Left colon (tissue), 2 donors: Measurements from ENCODE around the gene DNAH14. TPM values are rescaled to one million over a fixed set of nuclear protein-coding genes. Genes with fewer than 3 reads are reported as not detected.
"Not testable (repeated sequence)": the region's sequence is repeated elsewhere in the genome, so short reads cannot be mapped to it uniquely, and the experiment has no call there.

Experiments used
- ATAC-seq: fragments of 200-7000 bp; cut with Tn5 transposase; one replicate; pipeline ENCODE4 v1.9.1; 2020; ENCODE audit warnings: mild to moderate bottlenecking, moderate library complexity
- DNase-seq, 2 donors: peaks; one replicate each; pipeline ENCODE4 v3.0.0-alpha.2; 2020
- intact Hi-C, 2 donors: fragments of 100-400 bp; cut with DNase I in 1 of 2; cut with micrococcal nuclease in 1 of 2; formaldehyde crosslinking; loops; one replicate each; pipeline versions ENCODE4 v1.11.2 to v1.14.0; 2022; cut with DNase I, micrococcal nuclease
- long read RNA-seq: library from polyadenylated mRNA; unstranded; transcript quantifications from one replicate; pipeline ENCODE4 v2.0.0, GENCODE V29; 2021
- total RNA-seq, 2 donors: library from RNA; stranded (reverse); fragmentation: NEBNext Ultra II Directional; extraction: Animal tissue kit (Norgen Biotek cat#: 25700); gene quantifications; one replicate each; pipeline ENCODE4 v1.2.1, GENCODE V29; 2021
- donor health status: DM: no; HTN: no; CAD: no.
- donor health status: DM: yes; HTN: yes; CAD: no.

The DNAH14 gene
- 10 to 100 TPM in 1 of 2 donors, 1 to 10 TPM in 1; 7.2 to 12.3 TPM for total RNA-seq
- long read RNA-seq, partial matches to known transcripts: 0 of 6 reads
- long read RNA-seq, other reads (novel, unspliced or antisense): 5 of 6 reads

DNA sequence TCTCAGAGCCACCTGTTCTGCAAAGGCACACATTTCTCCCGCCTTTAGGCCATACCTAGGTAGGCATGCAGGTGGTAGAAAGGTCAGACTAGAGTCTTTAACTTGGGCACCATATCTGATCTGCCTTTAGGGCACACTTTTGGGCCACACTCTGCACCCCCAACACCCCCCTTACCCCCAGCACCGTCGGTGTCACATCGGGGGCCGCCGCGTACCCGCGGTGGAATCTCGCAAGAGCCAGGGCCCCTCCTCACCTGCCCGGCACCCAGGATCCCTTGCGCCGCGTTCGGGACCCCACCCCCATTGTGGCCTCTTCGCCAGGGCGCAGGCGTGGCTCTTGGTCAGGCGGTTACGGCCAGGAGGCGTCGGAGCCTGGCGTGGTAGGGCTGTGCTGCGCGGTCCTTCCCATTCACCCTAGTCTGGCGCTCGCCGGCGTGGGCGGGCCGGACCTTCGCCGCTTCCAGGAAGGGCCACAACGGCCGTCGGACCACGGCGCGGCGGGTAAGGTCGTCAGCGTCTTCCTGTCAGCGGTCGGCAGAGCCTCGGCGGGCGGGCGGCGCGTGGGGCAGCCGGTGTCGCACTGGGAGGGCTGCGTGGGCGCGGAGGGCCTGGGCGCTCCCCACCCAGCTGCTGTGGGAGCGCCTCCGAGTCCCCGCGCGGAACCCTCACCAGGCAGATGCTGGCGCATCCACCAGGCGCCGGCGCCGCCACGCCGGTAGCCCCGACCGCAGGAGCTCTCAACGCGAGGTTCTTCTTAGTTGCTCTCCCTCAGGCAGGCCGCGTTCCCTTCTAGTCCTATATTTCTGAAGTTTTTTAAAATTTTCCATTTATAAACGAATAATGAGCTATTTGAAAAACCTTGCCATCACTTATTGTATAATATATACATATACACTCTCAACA is at the start of gene DNAH14:
TSS of gene DNAH14 (plus strand) at position 341 of the 903 bp plus-strand sequence. CDS start 23,028 bp downstream, outside the sequence.
- intact Hi-C loops: no loop called here
- ATAC-seq (peak; percentile 99), DNase-seq (peak; percentile 84)

DNA sequence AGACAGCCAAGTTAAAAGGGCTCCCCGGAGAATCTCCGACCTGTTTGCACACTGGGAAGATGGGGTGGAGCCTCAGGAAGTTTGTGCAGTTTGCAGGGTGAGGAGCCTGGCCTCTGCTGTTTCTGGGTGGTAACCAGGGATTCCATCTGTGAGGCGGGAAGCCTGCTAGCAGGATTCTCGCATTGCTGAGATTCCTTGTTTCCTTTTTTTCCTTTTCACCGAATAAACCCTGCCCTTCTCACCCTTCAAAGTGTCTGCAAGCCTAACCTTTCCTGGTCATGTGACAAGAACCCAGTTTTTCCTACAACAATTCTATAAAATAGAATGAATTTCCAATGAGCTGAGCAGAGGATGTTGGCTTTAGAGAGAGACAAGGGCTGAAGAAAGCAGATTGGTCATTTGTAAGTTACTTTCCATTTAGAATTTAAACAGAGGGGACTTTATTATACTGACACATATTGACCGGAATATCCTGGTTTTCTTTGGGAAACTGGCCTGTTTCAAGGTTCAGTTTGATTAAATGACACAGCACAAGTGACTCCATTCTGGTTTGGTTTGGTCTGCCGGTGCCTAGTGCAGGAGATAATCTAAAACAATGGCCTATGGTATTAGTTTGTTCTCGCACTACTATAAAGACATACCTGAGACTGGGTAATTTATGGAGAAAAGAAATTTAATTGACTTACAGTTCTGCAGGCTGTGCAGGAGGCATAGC is 48.7 kb upstream of the DNAH14 start:
- intact Hi-C loops: no loop called here
- ATAC-seq: peak; percentile 59
- peak; percentile 12 to 28 for DNase-seq

DNA sequence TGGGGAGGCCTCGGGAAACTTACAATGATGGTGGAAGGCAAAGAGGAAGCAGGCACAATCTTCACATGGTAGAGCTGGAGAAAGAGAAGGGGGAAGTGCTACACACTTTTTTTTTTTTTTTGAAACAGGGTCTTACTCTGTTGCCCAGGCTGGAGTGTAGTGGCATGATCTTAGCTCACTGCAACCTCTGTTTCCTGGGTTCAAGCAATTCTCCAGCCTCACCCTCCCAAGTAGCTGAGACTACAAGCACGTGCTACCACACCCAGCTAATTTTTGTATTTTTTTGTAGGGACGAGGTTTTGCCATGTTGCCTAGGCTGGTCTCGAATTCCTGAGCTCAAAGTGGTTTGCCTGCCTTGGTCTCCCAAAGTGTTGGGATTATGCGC is 48.2 kb upstream of the DNAH14 start:
- ATAC-seq, intact Hi-C loops, DNase-seq: not testable (repeated sequence)

DNA sequence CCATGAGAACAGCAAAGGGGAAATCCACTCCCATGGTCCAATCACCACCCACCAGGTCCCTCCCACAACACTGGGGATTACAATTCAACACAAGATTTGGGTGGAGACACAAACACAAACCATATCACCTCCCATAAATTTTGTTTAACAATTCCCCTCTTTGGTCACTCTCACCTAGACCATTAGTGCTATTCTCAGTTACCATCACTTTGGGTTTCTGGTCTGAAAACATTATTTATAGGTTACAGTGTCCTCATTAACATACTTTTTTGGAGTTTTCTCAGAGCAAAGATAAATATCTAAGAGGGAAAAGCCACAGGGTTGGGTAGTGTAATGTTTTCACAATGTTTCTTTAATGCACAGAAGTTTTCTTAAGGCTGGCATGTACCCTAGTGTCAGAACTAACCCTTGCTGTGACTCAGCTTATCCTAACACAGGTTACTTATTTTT is 47.7 kb upstream of the DNAH14 start:
- intact Hi-C loops: no loop called here
- DNase-seq: no peak
- no peak for ATAC-seq

DNA sequence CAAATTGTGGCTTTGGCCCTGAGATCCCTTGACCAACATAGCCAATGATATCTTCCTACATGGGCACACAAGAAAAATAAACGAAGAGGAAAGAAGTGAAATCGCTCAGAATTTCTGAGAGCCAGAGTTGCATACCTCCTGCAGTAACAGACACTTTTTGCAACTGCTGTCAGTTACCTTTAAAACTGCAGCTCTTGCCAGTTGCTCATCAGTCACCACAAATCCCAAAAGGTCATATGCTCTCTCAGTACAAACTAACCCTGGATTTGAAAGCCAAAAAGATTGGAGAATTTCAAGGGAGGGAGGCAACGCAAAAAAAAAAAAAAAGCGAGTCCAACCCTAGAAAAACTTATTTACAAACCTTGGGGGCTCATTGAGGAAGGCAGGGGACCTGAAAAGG is 47.2 kb upstream of the DNAH14 start:
- DNase-seq (no peak), ATAC-seq (no peak)
- intact Hi-C loops: no loop called here

DNA sequence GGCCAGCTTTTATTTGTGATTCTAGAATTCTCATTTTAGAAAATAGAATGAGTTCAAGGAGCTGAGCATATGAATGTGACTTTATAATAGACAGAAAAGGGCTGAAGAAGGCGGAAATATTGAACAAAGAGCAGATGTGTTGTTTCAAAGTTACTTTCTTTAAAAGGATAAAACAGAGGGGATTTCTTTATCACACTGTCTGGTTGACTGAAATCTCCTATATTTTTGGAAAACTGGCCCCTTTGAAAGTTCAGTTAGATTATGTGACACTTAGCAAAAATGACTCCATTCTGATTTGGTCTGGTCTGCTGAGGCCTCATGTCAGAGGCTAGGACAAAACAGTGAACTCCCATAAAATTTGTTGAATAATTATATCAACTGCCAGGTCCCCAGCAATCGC is 46.4 kb upstream of the DNAH14 start:
- no peak for ATAC-seq
- DNase-seq: no peak

DNA sequence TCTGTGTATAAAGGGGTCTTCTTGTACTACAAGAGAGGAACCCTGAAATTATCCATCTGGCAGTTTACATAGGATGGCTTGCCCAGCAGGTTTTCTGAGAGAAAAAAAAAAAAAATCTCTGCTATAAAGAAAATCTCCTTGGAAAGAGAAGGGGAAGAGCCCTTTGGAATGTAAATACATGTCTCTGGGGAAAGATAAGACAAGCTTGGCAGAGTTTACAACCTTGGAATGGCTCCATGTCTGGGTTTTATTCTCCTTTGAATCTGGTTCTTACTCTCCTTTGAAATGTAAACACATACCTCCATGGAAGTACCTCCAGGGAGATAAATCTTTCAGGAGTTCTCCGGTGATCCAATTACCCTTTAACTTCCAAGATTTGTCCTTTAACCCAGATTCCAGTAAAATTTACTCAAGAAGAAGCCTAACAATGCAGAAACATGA is 45.1 kb upstream of the DNAH14 start:
- peak in 1 of 2 donors; percentile 28 for DNase-seq
- ATAC-seq: peak; percentile 98
- intact Hi-C loops: no loop called here

More for the DNA sequence above, 46.4 kb upstream of the DNAH14 start:
- intact Hi-C loops: no loop called here

DNA sequence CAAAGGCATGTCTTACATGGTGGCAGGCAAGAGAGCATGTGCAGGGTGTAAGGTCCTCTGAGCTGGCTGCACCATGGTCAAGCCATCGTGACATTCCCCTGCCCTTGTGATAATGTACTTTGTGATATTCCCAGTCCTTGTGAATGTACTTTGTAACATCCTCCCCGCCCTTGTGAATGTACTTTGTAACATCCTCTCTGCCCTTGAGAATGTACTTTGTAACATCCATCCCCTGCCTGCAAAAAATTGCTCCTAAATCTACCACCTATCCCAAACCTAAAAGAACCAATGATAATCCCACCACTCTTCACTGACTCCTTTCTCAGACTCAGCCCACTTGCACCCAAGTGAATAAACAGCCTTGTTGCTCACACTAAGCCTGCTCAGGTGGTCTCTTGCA is 44.1 kb upstream of the DNAH14 start:
- DNase-seq, ATAC-seq, intact Hi-C loops: not testable (repeated sequence)

DNA sequence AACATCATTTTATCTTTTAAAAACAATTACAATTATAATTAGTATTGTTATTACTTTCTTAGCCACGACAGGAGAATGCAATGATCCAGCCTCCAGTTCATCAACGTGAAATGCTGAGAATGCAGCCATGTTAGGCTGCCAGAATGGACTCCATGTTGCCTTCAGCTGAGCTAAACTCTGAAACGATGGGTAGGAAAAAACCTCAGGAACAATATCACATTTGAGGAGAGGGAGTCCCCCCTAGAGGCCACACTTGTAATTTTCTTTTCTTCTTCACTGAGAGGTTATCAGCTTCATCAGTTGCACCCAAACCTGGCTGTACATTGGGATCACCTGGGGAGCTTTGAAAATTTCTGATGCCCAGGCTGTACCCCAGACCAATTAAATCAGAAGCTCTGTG is 34.6 kb upstream of the DNAH14 start:
- intact Hi-C loops: no loop called here
- DNase-seq: no peak
- ATAC-seq: peak; percentile 40

DNA sequence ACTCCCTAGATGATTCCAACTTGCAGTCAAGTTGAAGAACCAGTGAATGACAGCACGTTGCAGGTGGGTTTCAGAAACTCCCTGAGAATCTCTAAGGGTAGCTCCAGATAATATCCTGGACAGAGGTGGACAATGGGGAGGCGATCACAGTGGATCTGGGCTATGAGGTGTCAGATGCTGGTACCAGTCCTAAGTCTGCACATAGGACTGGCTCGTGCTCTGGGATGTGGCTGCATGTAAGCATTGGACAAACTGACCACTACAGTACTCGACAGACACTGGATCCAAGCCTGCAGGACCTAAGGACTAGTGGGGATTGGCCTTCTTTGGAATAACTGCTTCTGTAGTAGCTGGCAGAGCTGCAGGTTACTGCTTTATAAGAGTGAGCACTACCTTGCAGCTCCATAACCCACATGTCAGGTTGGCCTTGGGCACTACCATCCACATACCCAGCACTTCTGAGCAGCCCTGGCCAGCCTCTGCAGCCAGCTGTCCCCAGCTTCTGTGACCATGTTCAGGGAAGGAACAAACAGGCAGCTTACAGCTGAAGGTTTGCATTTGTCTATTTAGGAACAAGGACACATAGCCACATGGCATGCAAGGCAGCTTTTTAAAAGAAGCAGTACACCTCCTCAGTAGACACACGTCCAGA is 33.2 kb upstream of the DNAH14 start:
- intact Hi-C loops: no loop called here
- DNase-seq (no peak), ATAC-seq (no peak)

DNA sequence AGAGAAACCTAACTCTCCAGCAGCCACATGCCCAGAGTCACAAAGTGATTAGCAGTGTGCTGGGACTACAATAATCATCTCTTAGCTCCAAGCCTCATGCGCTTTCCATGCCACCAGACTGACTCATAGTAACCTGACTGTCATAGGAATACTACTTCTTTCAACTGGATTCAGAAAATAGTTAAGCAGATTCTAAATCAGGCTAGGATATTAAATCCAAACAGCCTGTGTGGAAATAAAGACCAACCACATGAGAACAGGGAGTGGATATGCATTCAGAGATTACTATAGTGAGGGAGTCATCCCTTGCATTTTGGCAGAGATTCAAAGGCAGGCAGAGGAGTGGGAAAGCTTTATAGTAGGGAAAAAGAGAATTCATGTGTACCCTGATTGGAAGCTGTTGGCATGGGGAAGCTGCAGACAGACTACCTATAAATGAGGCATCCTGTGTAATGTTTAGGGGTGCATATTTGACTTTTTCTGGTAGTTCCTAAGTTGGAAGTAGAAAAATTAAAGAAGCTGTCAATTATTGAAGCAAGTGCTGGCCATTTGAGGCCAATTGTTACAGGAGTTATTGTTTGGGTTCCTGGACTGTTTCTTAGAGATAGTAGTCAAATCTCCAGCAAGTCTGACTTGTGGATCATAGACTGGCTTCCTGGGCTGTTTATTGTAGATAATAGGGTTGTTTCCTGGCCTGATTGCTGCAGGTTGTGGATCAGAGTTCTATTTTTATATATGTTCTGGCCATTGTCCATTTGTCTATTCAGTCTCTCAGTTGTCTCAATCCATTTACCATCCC is 31.7 kb upstream of the DNAH14 start:
- no peak for ATAC-seq
- intact Hi-C loops: no loop called here
- DNase-seq: no peak

DNA sequence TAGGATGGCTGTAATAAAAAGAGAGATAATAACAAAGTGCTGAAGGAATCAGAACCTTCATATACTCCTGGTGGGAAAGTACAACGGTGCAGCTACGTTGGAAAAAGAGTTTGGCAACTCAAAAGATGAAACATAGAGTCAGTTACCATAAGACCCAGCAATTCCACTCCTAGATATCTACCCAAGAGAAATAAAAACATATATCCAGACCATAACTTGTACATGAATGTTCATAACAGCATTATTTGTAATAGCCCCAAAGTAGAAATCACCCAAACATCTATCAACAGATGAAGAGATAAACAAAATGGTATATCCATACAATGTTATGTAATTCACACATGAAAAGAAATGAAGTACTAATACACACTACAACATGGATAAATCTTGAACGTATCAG is 30.5 kb upstream of the DNAH14 start:
- ATAC-seq: no peak
- intact Hi-C loops: no loop called here
- DNase-seq: no peak

DNA sequence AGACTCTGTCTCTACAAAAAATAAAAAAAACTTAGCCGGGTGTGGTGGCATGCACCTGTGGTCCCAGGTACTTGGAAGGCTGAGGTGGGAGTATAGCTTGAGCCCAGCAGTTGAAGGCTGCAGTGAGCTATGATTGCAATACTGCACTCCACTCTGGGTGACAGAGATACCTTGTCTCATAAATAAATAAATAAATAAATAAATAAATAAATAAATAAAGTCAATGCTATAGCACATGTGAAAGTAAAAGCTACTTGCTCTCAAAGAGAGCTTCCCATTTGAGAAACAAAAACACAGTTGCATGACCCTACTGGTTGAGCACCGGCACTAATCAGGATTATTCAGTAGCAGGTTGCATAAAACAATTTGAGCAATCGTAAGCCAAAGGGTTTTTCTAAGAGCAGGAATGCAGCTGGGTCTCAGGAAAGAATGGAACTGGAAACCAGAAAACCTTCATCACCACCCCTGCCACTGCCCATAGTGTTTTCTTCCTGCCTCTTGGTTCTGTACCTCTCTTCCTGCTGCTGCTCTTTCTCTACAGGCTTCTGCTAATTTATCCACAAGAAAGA is 29.3 kb upstream of the DNAH14 start:
- DNase-seq (no peak), ATAC-seq (no peak)
- intact Hi-C loops: no loop called here

DNA sequence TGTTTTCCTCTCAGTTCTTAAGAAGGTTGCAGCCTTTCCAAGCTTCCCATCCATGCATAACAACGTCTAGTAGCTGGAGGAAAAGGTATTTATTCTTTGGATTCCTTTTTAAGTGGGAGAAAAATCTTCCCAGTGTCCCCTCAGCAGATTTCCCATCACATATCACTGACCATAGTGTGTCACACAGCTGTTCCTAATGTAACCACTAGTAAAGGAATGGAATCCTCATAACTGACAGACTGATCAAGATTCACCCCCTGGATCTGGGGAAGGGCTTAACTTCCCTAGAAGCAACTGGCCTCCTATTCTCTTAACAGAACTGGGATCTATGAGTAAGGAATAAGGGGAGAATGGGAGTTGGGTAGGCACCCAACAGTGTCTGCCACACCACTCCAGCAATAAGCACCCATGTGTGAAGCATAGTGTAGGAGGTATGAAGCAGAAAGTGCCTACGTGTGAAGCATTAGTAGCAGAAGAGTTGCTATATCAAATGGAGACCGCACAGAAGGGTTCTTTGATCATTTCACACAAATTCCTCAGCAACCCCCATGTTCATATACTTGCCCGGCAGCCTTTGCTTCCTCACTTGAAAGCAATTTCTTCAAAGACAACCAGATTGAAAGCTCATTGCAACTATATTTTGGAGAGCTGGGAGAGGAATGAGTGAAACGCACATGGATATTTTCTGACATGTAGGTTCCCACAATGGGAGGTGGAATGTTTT is 28.2 kb upstream of the DNAH14 start:
- DNase-seq (no peak), ATAC-seq (no peak)
- intact Hi-C loops: no loop called here

DNA sequence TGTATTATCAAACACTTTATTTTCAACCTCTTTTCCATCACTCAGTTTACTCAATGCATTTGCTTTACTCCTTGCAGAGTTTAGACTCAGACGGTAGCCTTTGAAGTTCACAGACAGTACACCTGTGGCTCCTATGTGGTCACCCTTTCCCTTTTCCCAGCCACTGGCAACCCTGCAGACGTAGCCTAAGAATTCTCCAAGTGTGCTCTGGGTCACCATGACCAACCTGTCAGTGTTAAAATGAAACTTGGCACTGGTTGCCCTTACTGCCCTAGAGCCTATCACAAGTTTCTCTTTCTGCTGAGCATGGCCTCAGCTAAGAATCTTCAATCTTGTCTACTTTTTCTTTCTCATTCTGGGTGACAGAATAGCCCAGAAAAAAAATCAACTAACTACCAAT is 25.5 kb upstream of the DNAH14 start:
- ATAC-seq: no peak
- intact Hi-C loops: no loop called here
- DNase-seq: no peak

DNA sequence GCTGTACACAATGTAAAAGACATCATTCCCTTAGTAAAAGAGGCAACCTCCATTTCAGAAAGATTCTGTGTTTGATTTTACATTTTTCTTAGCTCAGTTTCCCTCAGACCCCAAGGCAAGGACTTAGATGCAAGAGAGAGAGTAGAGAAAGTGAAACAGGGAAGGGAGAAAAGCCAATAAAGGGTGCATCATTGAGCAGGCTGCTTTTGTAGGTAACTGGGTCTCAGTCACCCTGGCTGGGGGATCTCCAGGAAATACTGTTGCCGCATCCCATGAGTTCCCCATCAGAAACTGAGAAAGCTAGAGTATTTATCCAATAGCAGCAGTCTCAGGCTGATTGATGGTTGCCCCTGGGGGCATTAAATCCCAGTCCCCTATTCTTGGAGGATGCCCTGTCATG is 23.1 kb upstream of the DNAH14 start:
- DNase-seq: no peak
- intact Hi-C loops: no loop called here
- no peak for ATAC-seq

DNA sequence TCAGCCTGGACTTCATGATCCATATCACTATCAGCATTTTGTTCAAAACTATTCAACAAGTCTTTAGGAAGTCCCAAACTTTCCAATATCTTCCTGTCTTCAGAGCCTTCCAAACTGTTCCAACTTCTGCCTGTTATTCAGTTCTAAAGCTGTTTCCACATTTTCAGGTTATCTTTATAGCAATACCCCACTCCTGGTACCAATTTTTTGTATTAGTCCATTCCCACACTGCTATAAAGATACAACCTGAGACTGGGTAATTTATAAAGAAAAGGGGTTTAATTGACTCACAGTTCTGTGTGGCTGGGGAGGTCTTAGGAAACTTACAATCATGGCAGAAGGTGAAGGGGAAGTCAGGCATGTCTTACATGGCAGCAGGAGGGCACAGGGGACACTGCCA is 18.3 kb upstream of the DNAH14 start:
- intact Hi-C loops: no loop called here
- no peak for DNase-seq

More for the DNA sequence above, 18.3 kb upstream of the DNAH14 start:
- ATAC-seq: no peak
